Activated CD4-positive, alpha-beta T cell treated with anti-CD3 and anti-CD28 coated beads, Interleukin-2, amount 50 U/mL, for 48 hours (primary cell): ENCODE measurements around the gene KIF3C.
"Not testable (repeated sequence)": the region's sequence is repeated elsewhere in the genome, so short reads cannot be mapped to it uniquely, and the experiment has no call there.

Source experiments
- DNase-seq, 2 experiments: peaks; one replicate each; pipeline ENCODE4 v3.0.0-alpha.2; 2020

The KIF3C gene

GRCh38 chr2:25958611-25959010, 23.7 kb downstream of the KIF3C start:
- not testable (repeated sequence) for DNase-seq

GRCh38 chr2:25957743-25958142, 24.6 kb downstream of the KIF3C start:
- no peak for DNase-seq

- no peak for DNase-seq
Measured at GRCh38 chr2:25955869-25956535, 26.3 kb downstream of the KIF3C start.

- DNase-seq = no peak
Measured at GRCh38 chr2:25955036-25955435, 27.3 kb downstream of the KIF3C start.

- no peak for DNase-seq
Measured at GRCh38 chr2:25954199-25954752, 28.0 kb downstream of the KIF3C start.

- peak; percentile 70 to 75 for DNase-seq
Measured at GRCh38 chr2:25951071-25951547, 31.2 kb downstream of the KIF3C start.

- no peak for DNase-seq
Measured at GRCh38 chr2:25948437-25948836, 33.9 kb downstream of the KIF3C start.

- no peak for DNase-seq
Measured at GRCh38 chr2:25941042-25941441, 41.3 kb downstream of the KIF3C start.

- no peak for DNase-seq
Measured at GRCh38 chr2:25939257-25939668, 43.0 kb downstream of the KIF3C start.

GRCh38 chr2:25938345-25938744, 44.0 kb downstream of the KIF3C start:
- no peak for DNase-seq

- no peak for DNase-seq
Measured at GRCh38 chr2:25936889-25937545, 45.3 kb downstream of the KIF3C start.

- no peak for DNase-seq
Measured at GRCh38 chr2:25933622-25934021, 48.7 kb downstream of the KIF3C start.

GRCh38 chr2:25929789-25930473, 52.4 kb downstream of the KIF3C start:
- no peak for DNase-seq

- DNase-seq = no peak
Measured at GRCh38 chr2:25928668-25929067, 53.6 kb downstream of the KIF3C start.

- peak; percentile 11 to 15 for DNase-seq
Measured at GRCh38 chr2:25926984-25927756, 55.1 kb downstream of the KIF3C start.

- no peak for DNase-seq
Measured at GRCh38 chr2:25922501-25922900, 59.8 kb downstream of the KIF3C start.

GRCh38 chr2:25920786-25921415, 61.4 kb downstream of the KIF3C start:
- no peak for DNase-seq

GRCh38 chr2:25920336-25920735, 62.0 kb downstream of the KIF3C start:
- DNase-seq = no peak

- no peak for DNase-seq
Measured at GRCh38 chr2:25917832-25918231, 64.5 kb downstream of the KIF3C start.

GRCh38 chr2:25917411-25917810, 64.9 kb downstream of the KIF3C start:
- not testable (repeated sequence) for DNase-seq

- DNase-seq = peak; percentile 37 to 53
Measured at GRCh38 chr2:25915944-25916772, 66.1 kb downstream of the KIF3C start.
